T-helper 2 cell treated with Interferon-gamma antibody and Interleukin-4, amounts not matched to agents 100 ng/mL and 5 ng/mL, for 36 hours (primary cell): ENCODE results near the gene FAM72D. TPM values are rescaled to one million over a fixed set of nuclear protein-coding genes. Genes with fewer than 3 reads are reported as not detected.
"Not testable (repeated sequence)": the region's sequence is repeated elsewhere in the genome, so short reads cannot be mapped to it uniquely, and the experiment has no call there.

Source experiments
- intact Hi-C: fragments of 100-400 bp; cut with micrococcal nuclease; formaldehyde crosslinking; loops from one replicate; pipeline ENCODE4 v1.15.1; 2023
- total RNA-seq: library from RNA; stranded (reverse); gene quantifications from 2 replicates; pipeline ENCODE4 v1.2.3, GENCODE V29; 2022

Gene FAM72D
- total RNA-seq = 7.7 and 8.5 TPM in 2 replicates

- intact Hi-C loops = not testable (repeated sequence)
Observed at GRCh38 chr1:145095284-145096057, at the start of gene FAM72D, which contains the start of gene SRGAP2B. FAM72D (plus strand) TSS chr1:145095974; CDS start chr1:145096848, 874 bp downstream. SRGAP2B (minus strand) TSS chr1:145095328; CDS start chr1:145092901, 2,427 bp downstream.

- intact Hi-C loops = not testable (repeated sequence)
Observed at GRCh38 chr1:145047553-145047952, 48.2 kb upstream of the FAM72D start.

DNA sequence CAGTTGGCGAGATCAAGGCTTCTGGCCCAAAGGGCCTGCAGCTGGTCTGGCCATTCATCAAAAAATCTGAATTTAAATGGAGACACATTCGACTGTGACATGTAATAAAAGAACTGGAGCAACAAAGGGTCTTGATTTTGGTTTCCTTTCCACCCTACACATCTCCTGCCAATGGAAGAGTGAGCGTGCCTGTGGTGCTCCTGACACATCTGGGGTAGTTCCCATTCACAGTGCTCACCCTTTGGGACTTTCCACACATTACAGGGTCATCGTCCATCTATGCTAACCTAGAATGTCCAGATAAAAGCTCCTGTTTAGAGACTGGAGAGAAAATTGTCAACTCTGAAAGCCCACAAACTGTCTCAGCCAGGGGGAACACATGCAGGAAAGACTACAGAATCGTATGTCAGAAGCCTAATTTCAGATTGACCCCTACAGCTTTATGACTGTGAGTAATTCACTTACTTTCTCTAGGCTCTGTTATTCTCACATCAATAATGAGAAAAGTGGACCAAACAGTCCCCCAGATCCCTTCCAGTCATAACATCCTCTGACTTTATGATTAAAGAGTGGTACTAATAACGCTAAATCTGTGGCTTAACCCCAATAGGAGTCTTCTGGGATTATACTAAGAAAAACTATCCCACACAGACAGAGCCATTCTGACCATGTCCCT is 47.5 kb upstream of the FAM72D start:
- intact Hi-C loops = not testable (repeated sequence)

DNA sequence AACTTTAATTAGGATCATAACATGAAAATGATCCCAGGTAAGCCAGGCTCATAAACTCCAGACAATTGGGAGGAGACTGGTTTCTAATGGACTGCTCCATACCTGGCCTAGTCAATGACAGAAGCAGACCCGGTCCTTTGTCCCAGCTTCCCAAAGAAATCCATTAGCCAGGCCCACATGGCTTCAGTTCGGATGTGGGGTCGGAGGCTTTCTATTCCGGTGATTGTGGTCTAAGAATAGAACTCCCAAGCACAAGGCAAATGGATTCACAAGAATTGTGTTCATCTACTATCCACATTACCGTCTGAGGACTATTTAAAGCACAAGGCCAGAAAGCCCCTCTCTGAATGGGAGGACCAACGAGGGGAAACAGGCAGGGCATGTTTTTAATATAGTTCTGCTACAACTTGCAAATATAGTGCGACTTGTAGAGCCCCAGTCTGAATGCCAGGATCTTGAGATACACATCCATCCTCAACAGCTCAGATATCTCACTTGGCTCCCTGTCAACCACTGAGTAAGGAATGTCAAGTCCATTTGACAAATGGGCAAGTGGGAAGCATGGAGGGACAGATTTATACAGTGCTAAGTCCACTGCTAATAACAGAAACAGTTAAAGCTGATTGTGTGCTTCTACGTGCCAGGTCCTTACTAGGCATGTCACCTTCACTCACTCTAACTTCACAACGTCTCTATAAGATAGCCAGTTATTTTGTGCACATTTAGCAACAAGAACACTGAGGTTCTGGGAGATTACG is 43.6 kb upstream of the FAM72D start:
- intact Hi-C loops = not testable (repeated sequence)

DNA sequence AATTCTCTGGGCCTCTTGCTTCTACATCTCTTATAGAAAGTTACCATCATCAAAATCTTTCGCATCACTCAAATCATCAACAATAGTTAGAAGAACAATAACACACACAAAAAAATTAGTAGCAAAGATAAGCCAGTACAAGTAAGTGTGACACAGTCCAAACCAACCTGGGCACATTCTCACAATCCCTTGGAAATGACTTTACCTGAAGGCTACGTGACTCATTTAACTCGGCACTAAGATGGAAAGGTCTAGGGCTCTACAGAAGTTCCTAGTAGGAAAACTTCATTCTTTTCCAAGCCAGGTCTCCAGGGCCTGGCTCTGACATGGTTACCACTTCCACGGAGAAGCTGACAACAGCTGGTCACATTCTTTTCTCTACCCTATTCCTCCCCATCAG is 42.3 kb upstream of the FAM72D start:
- intact Hi-C loops = not testable (repeated sequence)

DNA sequence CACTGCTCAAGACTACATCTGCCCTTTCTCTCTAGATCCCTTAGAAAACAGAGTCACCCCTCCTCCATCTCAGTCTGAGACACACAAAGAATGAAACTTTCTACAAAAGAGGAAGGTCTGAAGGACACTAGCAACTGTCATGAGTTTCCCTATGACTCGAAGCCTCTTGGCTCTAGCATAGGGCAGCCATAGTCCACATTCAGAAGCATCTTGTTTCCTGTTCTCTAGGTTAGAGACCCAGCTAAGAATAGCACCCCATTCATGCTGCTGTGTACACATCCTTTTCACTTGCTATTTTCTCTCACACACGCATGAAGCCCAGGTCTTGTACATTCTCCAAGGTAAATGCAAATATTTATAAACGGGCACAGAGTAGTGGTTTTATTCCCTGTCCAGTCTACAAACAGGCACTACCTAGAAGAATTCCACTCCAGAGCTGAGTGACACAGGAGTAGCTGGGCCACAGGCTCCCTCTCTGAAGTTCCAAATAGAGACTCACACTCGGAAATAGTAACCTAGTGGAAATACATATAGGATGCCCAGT is 40.5 kb upstream of the FAM72D start:
- intact Hi-C loops = not testable (repeated sequence)

GRCh38 chr1:145058184-145058583 is 37.6 kb upstream of the FAM72D start:
- intact Hi-C loops = not testable (repeated sequence)

DNA sequence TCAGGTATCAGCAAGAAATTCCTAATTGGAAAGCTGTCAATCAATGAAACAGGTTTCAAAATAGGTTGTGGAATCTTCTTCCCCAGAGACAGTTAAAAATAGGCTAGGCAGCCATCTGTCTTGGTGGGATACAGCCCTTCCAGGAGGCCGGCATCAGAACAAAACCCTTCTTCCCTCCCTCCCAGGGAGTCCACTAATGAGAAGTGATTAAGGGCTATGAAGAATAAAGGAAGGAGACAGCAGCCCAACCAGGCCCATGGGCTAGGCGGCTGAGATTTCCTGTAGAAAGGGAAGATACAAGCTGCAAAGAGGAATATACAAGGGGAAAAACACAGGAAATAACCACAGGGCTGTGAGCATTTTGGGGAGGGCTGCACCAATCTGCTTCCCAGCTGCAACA is 32.5 kb upstream of the FAM72D start:
- intact Hi-C loops = not testable (repeated sequence)

- intact Hi-C loops = not testable (repeated sequence)
Observed at GRCh38 chr1:145063941-145064648, 31.7 kb upstream of the FAM72D start.

DNA sequence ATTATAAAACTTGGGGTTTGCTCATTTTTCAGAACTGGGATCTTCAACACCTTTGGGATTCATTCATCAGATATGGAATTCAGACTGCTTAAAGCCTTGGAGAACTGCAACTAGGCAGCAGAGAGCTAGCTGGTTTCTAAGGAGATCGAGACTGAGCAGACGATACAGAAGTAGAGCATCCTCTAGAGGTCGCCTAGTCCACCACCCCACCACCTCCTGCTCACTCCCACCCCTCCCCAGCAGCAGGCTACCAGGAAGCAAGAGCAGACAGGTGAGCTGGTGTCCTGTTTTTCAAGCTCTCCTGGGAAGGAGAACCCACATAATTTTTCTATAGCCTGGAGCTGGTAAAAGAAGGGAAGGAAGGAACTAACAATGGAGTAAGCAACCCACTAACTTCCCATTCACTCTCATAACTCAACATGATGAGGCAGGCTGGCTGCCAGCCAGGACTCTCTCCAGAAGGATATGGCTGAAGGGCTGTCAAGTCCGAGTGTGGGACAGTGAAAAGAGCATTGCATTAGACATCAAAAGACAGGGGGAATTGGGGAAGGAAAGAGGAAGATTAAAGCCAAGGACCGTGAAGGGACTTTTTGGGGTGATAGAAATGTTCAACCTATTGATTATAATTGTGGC is 30.5 kb upstream of the FAM72D start:
- intact Hi-C loops = not testable (repeated sequence)

- intact Hi-C loops = not testable (repeated sequence)
Observed at GRCh38 chr1:145066486-145066885, 29.3 kb upstream of the FAM72D start.

DNA sequence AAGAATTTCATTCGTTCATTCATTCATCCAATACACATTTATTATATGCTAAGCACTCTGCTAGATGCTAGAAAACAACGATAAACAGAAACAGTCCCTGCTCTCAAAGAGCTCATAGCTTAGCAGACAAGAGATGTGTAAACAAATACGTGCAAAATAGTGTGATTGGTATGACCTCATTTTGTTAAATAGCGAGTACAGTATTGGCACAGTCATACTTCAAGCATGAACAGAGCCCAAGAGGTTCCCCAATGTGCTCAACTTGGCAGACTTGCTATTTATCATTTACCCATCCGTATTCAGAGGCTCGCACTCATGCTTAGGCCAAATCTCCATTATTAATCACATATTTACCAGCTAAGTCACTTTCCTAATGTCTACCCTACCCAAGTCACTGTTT is 24.2 kb upstream of the FAM72D start:
- intact Hi-C loops = not testable (repeated sequence)

DNA sequence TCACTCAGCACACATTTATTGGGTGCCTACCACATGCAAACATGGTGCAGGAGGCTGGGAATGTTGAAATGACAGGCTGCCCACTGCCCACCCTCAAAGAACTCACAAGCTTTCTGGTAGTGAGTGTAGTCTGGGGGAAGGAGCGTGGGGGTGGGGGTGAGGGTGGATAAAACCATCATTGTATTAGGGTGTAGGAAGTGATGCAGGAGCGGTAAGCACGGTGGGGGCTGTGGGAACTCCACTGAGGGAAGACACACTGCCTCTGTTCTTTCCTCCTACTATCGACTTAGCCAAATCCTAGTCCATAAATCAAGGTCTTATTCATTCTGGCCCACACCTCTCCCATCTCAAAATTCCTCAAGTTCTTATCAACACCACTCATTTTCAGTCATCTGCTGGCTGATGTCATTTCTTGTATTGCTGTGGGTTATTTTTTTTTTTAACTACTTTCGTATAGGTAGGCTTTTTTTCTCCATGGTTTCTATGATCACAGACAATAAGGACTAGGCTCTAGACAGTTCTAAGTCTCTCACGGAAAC is 21.7 kb upstream of the FAM72D start:
- intact Hi-C loops = not testable (repeated sequence)

DNA sequence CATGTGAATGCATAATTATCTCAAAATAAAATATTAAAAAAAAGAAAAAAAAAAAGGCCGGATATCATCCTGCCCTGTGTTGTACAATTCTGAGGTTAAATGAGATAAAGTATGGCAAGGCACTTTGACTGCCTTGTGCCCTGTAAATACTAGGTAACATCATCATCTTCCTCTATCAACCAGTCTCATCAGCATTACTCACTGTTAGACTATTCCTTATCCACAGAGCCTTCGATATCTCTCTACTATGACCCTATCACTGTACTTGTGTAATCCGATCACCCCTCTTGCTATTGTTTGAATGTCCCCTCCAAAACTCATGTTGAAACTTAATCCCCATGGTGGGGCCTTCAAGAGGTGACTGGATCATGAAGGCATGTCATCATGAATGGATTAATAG is 18.9 kb upstream of the FAM72D start:
- intact Hi-C loops = not testable (repeated sequence)

DNA sequence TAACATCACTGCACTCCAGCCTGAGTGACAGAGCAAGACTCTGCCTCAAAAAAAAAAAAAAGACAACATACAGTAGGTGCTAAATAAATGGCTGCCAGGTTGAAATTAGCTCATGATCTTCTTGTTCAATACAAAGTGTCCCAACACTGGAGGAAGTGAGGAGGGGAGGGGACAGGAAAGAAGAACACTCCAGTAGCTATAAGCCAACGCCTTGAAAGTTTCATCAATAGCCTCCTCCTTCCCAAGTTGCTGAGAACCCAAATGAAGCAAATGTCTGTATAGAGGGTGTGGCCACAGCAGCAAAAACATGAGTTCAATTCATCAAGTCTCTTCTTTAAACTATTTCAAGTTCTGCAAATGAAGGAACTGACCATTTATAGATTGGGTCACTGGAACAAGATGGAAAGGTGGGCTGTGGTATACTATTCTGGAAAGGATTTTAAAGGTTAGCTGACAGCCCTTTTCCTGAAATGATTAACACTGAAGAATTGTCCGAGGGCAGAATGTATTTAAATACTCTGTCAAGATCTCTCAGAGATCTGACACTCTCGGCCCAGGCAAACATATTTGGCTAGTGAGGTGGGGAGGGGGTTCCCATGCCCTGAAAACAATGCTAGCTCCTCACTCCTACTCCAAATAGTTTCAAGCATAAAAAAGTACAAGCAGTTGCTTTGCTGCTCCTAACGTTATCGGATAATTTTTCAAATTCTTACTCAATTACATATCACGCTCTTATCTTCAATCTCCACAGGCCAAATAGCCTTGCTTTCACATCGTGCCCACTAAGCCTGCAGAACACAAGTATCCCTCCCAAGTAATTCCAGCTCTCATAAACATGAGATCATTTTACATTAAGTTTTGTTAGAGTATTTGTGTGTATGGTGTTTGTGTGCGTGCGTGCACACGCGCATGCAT is 17.6 kb upstream of the FAM72D start:
- intact Hi-C loops = not testable (repeated sequence)

GRCh38 chr1:145078787-145079370 is 16.9 kb upstream of the FAM72D start:
- intact Hi-C loops = not testable (repeated sequence)

DNA sequence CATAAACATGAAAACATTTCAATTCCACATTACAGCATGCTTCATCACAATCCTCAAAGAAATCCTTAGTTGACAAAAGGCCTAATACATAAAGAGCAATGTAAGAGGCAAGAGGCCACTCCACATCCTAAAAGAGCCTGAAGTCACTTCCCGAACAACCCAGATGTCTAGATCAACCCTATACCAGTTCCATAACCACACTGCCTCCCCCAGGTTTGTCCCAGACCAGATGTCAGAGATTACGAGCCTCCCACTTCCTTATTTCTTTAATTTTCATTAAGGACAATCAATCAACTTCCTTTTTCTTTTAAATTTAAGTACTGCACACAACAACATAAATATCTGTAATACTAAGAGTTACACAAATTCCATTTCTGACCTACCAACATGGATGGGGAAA is 16.0 kb upstream of the FAM72D start:
- intact Hi-C loops = not testable (repeated sequence)

- intact Hi-C loops = not testable (repeated sequence)
Observed at GRCh38 chr1:145080193-145080592, 15.6 kb upstream of the FAM72D start.
